ENCODE results near the gene CARMIL1. TPM values are rescaled to one million over a fixed set of nuclear protein-coding genes. Genes with fewer than 3 reads are reported as not detected.

Gene CARMIL1
- total RNA-seq, 2 experiments from 2014 or later: 3.9 to 4.7 TPM

DNA sequence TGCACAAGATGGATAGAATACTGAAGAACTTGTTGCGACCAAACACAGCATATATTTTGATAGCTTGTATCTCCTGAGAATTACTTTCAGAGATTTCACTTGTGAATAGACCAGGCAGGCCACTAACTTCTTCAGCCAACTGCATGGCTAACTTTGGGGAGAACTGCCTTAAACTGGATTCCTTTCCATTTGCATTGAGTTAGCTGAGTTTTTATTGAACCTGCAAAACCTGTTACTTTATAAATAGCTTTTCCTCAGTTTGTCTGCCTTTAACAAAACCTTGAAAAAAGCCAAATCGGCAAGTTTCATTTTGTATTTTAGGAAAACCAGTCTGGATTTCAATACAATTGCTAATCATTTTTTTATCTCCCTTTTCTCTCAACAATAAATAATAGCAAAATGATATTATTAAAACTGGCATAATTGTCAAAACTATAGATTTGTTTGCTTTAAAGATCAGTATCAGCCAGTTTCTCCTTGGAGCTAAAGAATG is 300.3 kb downstream of the CARMIL1 start:
- Mint-ChIP-seq H3K27me3 (no peaks in the 10 kb centered on the region), H3K36me3 (ENCODE audit: low read depth) (peaks cover 18% of the 10 kb centered on the region), H3K4me3 (no peak overlapping the region), H3K27ac (no peak overlapping the region), H3K9me3 (no peaks in the 10 kb centered on the region), H3K4me1 (ENCODE audit: low read depth) (peaks cover 10% of the 10 kb centered on the region)
- ChIA-PET CTCF (interaction anchor here (0.5 to 1.2 kb wide), 3 partner anchors 9 to 116 kb away, joined by 3 read pairs; no protein-coding TSS in a partner anchor), POLR2A (interaction anchor here (0.9 kb wide), 1 partner anchor 17 kb away, joined by 3 read pairs; no protein-coding TSS in a partner anchor)
- H3K4me1 ChIP-seq (ENCODE audit: insufficient read depth, low read length): peaks cover 5% of the 10 kb centered on the region
- H3K36me3 ChIP-seq (ENCODE audit: insufficient read depth, low read length): no peaks in the 10 kb centered on the region
- ATAC-seq (ENCODE audit: poor library complexity): no peak
- intact Hi-C loops (cut with DNase I, micrococcal nuclease): no loop called here
- DNase-seq: no peak
- no peaks in the 10 kb centered on the region for H3K27me3 ChIP-seq (ENCODE audit: control insufficient read depth in 1 of 2, insufficient read depth in 2 of 2, low read length in 2 of 2)
- no peak overlapping the region for H3K4me3 ChIP-seq (ENCODE audit: low read length)
- no peaks in the 10 kb centered on the region for H3K9me3 ChIP-seq (ENCODE audit: control insufficient read depth in 1 of 2, insufficient read depth in 1 of 2, low read length in 2 of 2)
- TF ChIP-seq, protein P1, sequence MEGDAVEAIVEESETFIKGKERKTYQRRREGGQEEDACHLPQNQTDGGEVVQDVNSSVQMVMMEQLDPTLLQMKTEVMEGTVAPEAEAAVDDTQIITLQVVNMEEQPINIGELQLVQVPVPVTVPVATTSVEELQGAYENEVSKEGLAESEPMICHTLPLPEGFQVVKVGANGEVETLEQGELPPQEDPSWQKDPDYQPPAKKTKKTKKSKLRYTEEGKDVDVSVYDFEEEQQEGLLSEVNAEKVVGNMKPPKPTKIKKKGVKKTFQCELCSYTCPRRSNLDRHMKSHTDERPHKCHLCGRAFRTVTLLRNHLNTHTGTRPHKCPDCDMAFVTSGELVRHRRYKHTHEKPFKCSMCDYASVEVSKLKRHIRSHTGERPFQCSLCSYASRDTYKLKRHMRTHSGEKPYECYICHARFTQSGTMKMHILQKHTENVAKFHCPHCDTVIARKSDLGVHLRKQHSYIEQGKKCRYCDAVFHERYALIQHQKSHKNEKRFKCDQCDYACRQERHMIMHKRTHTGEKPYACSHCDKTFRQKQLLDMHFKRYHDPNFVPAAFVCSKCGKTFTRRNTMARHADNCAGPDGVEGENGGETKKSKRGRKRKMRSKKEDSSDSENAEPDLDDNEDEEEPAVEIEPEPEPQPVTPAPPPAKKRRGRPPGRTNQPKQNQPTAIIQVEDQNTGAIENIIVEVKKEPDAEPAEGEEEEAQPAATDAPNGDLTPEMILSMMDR (IDR thresholded peaks at IDR 0.05): no peak
- H3K27ac ChIP-seq (ENCODE audit: low read depth in 1 of 2, low read length in 2 of 2): no peak overlapping the region

DNA sequence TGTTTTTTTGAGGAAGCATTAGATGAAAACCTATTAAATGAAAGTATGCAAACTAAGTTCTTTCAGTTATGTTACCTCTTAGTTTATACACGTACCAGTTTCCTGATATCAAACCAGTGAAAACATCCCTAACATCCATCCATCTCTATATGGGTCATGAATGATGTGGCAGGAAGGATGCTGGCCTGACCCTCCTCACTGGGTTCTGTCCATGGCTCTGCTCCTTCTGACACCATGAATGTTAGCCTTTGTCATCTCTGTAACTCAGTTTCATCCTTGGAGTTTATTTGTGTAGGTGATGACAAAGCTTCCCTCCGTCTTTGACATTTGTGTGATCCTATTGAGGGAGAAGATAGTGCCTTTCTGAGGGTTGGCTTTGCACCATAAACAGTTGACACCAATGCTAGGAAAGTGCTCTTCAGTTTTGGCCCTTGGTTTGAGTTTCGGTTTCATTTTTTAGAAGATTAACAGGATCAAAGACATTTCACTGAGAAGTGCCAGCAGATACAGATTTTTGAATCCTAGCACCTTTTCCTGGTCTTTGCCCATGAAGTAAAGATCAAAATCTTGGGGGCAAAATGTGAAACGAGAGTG is 300.8 kb downstream of the CARMIL1 start:
- no peak overlapping the region for H3K4me3 ChIP-seq (ENCODE audit: low read length)
- no peak for ATAC-seq (ENCODE audit: poor library complexity)
- Mint-ChIP-seq H3K27me3 (no peaks in the 10 kb centered on the region), H3K9me3 (no peaks in the 10 kb centered on the region), H3K36me3 (ENCODE audit: low read depth) (peaks cover 18% of the 10 kb centered on the region), H3K4me1 (ENCODE audit: low read depth) (peaks cover 10% of the 10 kb centered on the region), H3K27ac (no peak overlapping the region), H3K4me3 (peak overlapping the region; percentile 23)
- no peak overlapping the region for H3K27ac ChIP-seq (ENCODE audit: low read depth in 1 of 2, low read length in 2 of 2)
- DNase-seq: peak in 2 of 14 experiments; percentile 7 to 34
- intact Hi-C loops (cut with DNase I, micrococcal nuclease): no loop called here
- H3K27me3 ChIP-seq (ENCODE audit: control insufficient read depth in 1 of 2, insufficient read depth in 2 of 2, low read length in 2 of 2): no peaks in the 10 kb centered on the region
- TF ChIP-seq, protein P1 (IDR thresholded peaks at IDR 0.05): no peak
- ChIA-PET POLR2A (interaction anchor here (0.9 kb wide), 1 partner anchor 17 kb away, joined by 3 read pairs; no protein-coding TSS in a partner anchor), CTCF (interaction anchor here (1.0 to 1.2 kb wide), 2 partner anchors 9 to 13 kb away, joined by 3 read pairs; no protein-coding TSS in a partner anchor)
- H3K9me3 ChIP-seq (ENCODE audit: control insufficient read depth in 1 of 2, insufficient read depth in 1 of 2, low read length in 2 of 2): no peaks in the 10 kb centered on the region
- peaks cover 5% of the 10 kb centered on the region for H3K4me1 ChIP-seq (ENCODE audit: insufficient read depth, low read length)
- no peaks in the 10 kb centered on the region for H3K36me3 ChIP-seq (ENCODE audit: insufficient read depth, low read length)

DNA sequence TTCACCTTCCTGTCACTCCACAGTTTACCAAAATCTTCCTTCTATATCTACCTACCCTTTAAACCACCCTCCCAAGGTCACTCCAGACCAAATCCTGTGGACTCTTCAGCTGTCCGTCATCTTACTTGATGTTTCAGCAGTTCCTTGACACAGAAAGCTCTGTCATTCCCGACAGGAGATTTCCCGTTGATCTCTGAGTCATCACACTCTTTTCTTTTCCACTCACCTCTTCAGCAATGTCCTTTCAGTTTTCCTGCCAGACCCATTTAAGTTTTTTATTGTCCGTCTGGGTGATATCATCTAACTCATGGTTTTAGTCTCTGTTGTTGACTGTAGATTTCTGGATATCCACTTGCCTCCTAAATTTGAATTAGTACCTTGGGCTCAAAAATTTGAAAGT is 302.9 kb downstream of the CARMIL1 start:
- Histone ChIP-seq H3K4me3 (ENCODE audit: low read length) (no peak overlapping the region), H3K27me3 (ENCODE audit: control insufficient read depth in 1 of 2, insufficient read depth in 2 of 2, low read length in 2 of 2) (no peaks in the 10 kb centered on the region), H3K4me1 (ENCODE audit: insufficient read depth, low read length) (peaks cover 5% of the 10 kb centered on the region), H3K36me3 (ENCODE audit: insufficient read depth, low read length) (no peaks in the 10 kb centered on the region), H3K27ac (ENCODE audit: low read depth in 1 of 2, low read length in 2 of 2) (no peak overlapping the region), H3K9me3 (ENCODE audit: control insufficient read depth in 1 of 2, insufficient read depth in 1 of 2, low read length in 2 of 2) (no peaks in the 10 kb centered on the region)
- H3K27me3 Mint-ChIP-seq: no peaks in the 10 kb centered on the region
- intact Hi-C loops (cut with DNase I, micrococcal nuclease): no loop called here
- DNase-seq (no peak), ATAC-seq (ENCODE audit: poor library complexity) (no peak)
- no peak overlapping the region for H3K27ac Mint-ChIP-seq
- H3K4me1 Mint-ChIP-seq (ENCODE audit: low read depth): peaks cover 10% of the 10 kb centered on the region
- peaks cover 18% of the 10 kb centered on the region for H3K36me3 Mint-ChIP-seq (ENCODE audit: low read depth)
- no peak overlapping the region for H3K4me3 Mint-ChIP-seq
- ChIA-PET CTCF (no interaction called here), POLR2A (no interaction called here)
- TF ChIP-seq, protein P1 (IDR thresholded peaks at IDR 0.05): no peak
- no peaks in the 10 kb centered on the region for H3K9me3 Mint-ChIP-seq

All from CD4-positive, alpha-beta T cell (primary cell).